GM12872 (cell line): ENCODE measurements around the gene MYL6B.

Experiments
- TF ChIP-seq, protein P1 (sequence below): IDR thresholded peaks from 3 replicates; pipeline ENCODE4 v1.5.1; 2011; ENCODE audit warnings: low read depth, mild to moderate bottlenecking, low read length, moderate library complexity; ENCODE audit not compliant: insufficient read depth

Gene MYL6B

DNA sequence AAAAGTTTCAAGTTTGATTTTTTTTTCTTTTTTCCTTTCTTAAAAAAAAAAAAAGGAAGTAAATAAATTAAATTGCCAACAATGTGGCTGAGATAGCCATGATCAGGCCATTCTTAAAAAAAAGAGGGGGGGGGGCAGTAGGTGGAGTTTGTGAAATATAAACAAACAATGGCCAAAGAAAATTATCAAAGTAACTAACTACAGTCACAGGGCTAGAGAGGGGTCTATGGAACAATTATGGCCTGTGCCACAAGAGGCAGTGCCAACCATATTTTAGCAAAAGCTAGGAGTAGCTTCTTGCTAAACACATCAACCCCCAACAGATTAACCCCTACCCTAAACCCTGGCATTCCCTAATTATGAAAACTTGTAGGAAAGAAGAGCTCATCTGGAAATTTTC lies 53.1 kb downstream of the MYL6B start:
- TF ChIP-seq, protein P1, sequence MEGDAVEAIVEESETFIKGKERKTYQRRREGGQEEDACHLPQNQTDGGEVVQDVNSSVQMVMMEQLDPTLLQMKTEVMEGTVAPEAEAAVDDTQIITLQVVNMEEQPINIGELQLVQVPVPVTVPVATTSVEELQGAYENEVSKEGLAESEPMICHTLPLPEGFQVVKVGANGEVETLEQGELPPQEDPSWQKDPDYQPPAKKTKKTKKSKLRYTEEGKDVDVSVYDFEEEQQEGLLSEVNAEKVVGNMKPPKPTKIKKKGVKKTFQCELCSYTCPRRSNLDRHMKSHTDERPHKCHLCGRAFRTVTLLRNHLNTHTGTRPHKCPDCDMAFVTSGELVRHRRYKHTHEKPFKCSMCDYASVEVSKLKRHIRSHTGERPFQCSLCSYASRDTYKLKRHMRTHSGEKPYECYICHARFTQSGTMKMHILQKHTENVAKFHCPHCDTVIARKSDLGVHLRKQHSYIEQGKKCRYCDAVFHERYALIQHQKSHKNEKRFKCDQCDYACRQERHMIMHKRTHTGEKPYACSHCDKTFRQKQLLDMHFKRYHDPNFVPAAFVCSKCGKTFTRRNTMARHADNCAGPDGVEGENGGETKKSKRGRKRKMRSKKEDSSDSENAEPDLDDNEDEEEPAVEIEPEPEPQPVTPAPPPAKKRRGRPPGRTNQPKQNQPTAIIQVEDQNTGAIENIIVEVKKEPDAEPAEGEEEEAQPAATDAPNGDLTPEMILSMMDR, result peak; percentile 31; the same call in 2 of the 3 replicates

DNA sequence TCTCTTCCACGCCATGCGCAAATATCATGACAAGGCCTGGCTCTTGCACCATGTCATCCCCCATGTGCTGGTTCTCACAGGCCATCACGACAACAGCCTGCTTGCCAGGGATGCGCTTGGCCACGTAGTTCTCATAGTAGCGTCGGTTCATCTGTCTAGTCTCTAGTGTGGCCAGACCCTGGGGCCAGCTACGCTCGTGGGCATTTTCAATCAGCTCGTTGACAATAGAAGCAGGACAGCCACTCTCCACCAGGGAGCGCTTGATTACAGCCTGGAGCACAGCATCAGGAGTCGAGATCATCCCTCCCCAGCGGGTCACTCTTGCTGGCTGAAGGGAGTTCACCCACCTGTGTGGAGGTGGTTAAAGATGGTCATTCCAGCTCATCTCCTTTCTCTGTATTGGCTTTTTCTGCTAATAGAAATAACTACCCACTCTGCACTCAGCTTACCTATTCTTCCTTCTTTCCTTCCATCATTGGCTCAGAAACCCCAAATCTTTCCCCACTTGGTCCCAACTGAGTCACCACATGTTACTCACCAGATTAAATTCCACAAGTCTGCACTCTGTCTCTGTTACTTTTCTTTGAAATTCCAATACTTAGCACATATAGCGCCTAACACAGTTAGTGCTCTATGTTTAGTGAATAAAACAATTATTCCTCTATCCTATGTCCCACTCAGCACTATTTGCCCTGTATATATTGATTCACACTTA lies 54.2 kb downstream of the MYL6B start:
- TF ChIP-seq, protein P1, result peak; percentile 60; the same call in 2 of the 3 replicates
